DND-41 (cell line): ENCODE measurements around the gene SCRN1.

Source experiments
- ATAC-seq: fragments of 200-7000 bp; cut with Tn5 transposase; 3 replicates; pipeline ENCODE4 v1.9.1; 2021; ENCODE audit warnings: low read depth; ENCODE audit not compliant: insufficient read depth
- DNase-seq: peaks from one replicate; pipeline ENCODE4 v3.0.0-alpha.2; 2020
- H2AFZ ChIP-seq: 2 replicates; pipeline ENCODE4 v1.6.0; 2012; ENCODE audit warnings: low read depth, low read length
- H3K27ac ChIP-seq: 2 replicates; pipeline ENCODE4 v1.5.1; 2012; ENCODE audit warnings: low read length, inconsistent platforms
- H3K27me3 ChIP-seq: fragments of 200-600 bp; sonication (generic); 2 replicates; pipeline ENCODE4 v1.6.0; 2012; ENCODE audit warnings: low read length, mild to moderate bottlenecking, inconsistent platforms; ENCODE audit not compliant: insufficient read depth, poor library complexity
- H3K36me3 ChIP-seq: 2 replicates; pipeline ENCODE4 v1.5.1; 2012; ENCODE audit warnings: low read length, inconsistent platforms; ENCODE audit not compliant: insufficient read depth
- H3K4me1 ChIP-seq: 2 replicates; pipeline ENCODE4 v1.5.1; 2012; ENCODE audit warnings: mild to moderate bottlenecking, low read length; ENCODE audit not compliant: insufficient read depth
- H3K4me2 ChIP-seq: 2 replicates; pipeline ENCODE4 v1.6.0; 2012; ENCODE audit warnings: mild to moderate bottlenecking, moderate library complexity, low read length, inconsistent platforms; ENCODE audit not compliant: insufficient read depth
- H3K4me3 ChIP-seq, 2 experiments: fragments of 200-600 bp in 1 of 2; shearing (Covaris generic) in 1 of 2; 2 replicates each; pipeline ENCODE4 v1.5.1; 2012 to 2016; ENCODE audit warnings: inconsistent platforms in 2 of 2, low read length in 2 of 2, mild to moderate bottlenecking in 2 of 2, low read depth in 1 of 2, moderate library complexity in 1 of 2
- H3K79me2 ChIP-seq: 2 replicates; pipeline ENCODE4 v1.6.0; 2012; ENCODE audit warnings: low read length, inconsistent platforms; ENCODE audit not compliant: insufficient read depth
- H3K9ac ChIP-seq: 2 replicates; pipeline ENCODE4 v1.6.0; 2012; ENCODE audit warnings: low read depth, mild to moderate bottlenecking, inconsistent platforms, low read length, moderate library complexity
- H3K9me3 ChIP-seq: 2 replicates; pipeline ENCODE4 v1.5.1; 2012; ENCODE audit warnings: low read length, moderate library complexity, mild to moderate bottlenecking, inconsistent platforms; ENCODE audit not compliant: insufficient read depth, severe bottlenecking
- H4K20me1 ChIP-seq: 2 replicates; pipeline ENCODE4 v1.6.0; 2012; ENCODE audit warnings: low read length; ENCODE audit not compliant: insufficient read depth
- EZH2 ChIP-seq: IDR thresholded peaks from 3 replicates; pipeline ENCODE4 v1.6.1; 2012; ENCODE audit warnings: borderline replicate concordance, low read depth, mild to moderate bottlenecking, moderate library complexity, low read length, inconsistent platforms; ENCODE audit not compliant: severe bottlenecking
- TF ChIP-seq, protein P1 (sequence below): IDR thresholded peaks from 2 replicates; pipeline ENCODE4 v1.5.1; 2012; ENCODE audit warnings: borderline replicate concordance, low read length, moderate library complexity, mild to moderate bottlenecking; ENCODE audit not compliant: poor library complexity, severe bottlenecking; ENCODE audit errors: extremely low read depth

Gene SCRN1, protein sequence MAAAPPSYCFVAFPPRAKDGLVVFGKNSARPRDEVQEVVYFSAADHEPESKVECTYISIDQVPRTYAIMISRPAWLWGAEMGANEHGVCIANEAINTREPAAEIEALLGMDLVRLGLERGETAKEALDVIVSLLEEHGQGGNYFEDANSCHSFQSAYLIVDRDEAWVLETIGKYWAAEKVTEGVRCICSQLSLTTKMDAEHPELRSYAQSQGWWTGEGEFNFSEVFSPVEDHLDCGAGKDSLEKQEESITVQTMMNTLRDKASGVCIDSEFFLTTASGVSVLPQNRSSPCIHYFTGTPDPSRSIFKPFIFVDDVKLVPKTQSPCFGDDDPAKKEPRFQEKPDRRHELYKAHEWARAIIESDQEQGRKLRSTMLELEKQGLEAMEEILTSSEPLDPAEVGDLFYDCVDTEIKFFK

DNA sequence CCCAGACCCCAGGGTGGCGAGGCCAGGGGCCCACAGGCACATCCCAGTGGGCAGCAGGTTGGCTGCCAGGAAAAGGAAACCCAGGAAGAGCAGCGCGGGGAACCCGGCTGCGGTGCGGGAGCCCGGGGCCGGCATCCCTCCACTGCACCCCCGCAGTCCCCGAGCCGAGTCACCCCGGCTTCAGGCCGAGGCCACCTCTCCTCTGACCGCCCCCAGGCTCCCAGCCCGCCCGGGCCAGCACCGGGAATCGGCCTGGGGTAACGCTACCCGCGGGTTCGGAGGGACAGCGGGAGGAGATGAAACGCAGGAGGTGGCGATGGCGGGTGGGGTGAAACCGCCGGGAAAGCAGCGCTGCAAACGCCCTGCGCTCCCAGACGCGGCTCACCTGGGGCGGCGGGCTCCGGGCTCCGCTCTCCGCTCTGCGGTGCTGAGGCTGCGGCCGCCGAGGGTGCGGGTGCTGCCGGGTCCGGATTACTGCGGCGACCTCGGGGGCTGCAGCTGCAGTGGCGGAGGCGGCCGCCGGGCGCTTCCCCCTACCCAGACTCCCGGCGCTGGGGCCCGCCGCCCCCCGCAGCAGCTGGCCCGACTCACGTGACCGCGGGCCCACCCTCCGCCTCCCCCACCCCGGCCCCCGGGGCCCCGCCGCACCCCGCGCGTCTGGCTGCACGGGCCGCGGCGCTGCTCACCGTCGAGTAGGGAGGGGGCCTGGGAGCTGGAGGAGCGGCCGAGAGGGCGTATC is at the start of gene SCRN1:
Gene SCRN1 (minus strand): TSS at position 545 of the 739 bp plus-strand sequence. CDS start 20,734 bp downstream, outside the sequence.
- Histone ChIP-seq H3K4me1 (no peaks in the 10 kb centered on the region), H3K36me3 (no peaks in the 10 kb centered on the region), H4K20me1 (no peaks in the 10 kb centered on the region), H3K27me3 (no peaks in the 10 kb centered on the region), H3K27ac (no peak within 1 kb of the TSS), H3K9ac (no peak within 1 kb of the TSS), H3K4me3 (no peak within 1 kb of the TSS), H3K9me3 (no peaks in the 10 kb centered on the region), H3K4me2 (no peak within 1 kb of the TSS), H2AFZ (no peak within 1 kb of the TSS), H3K79me2 (no peaks in the 10 kb centered on the region)
- ATAC-seq (no peak), DNase-seq (no peak)
- TF ChIP-seq, protein P1, sequence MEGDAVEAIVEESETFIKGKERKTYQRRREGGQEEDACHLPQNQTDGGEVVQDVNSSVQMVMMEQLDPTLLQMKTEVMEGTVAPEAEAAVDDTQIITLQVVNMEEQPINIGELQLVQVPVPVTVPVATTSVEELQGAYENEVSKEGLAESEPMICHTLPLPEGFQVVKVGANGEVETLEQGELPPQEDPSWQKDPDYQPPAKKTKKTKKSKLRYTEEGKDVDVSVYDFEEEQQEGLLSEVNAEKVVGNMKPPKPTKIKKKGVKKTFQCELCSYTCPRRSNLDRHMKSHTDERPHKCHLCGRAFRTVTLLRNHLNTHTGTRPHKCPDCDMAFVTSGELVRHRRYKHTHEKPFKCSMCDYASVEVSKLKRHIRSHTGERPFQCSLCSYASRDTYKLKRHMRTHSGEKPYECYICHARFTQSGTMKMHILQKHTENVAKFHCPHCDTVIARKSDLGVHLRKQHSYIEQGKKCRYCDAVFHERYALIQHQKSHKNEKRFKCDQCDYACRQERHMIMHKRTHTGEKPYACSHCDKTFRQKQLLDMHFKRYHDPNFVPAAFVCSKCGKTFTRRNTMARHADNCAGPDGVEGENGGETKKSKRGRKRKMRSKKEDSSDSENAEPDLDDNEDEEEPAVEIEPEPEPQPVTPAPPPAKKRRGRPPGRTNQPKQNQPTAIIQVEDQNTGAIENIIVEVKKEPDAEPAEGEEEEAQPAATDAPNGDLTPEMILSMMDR: no peak
- TF ChIP-seq EZH2: no peak

DNA sequence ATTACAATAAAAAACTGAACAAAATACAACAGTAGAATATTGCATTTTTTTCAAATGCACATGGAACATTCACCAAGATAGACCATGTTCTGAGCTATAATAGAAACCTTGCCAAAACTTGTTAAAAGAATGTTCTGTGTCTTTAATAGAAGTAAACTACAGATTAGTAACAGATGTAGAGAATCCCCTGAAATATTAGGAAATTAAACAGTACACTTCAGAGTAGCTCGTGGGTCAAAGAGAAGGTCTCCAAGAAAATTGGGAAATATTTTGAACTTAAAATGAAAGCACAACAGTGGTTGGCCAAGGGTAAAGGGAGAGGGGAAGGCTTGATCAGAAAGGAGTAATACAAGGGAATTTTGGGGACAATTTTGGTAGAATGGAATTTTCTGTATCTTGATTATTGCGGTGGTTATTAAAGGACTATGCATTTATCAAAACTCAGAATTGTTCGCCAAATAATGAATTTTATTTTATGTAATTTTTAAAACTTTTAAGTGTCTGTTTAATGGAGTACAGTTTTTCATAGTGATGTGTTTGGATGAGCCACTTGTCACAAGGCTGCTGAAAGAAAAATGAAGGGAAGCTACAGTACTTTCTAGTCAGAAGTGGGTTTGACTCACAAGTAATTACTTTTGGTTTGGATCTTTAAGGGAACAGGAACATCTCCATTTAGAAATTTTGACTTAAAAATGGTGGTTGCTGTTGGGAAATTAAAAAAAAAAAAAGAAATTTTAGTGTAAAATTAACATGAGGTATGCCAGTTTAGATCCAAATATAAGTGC is 48.8 kb upstream of the SCRN1 start:
- no peak for TF ChIP-seq EZH2
- TF ChIP-seq, protein P1: no peak
- H3K4me1 ChIP-seq: no peaks in the 10 kb centered on the region
- no peak overlapping the region for H3K27ac ChIP-seq
- H3K36me3 ChIP-seq: no peaks in the 10 kb centered on the region
- no peak overlapping the region for H3K4me2 ChIP-seq
- H3K27me3 ChIP-seq: no peaks in the 10 kb centered on the region
- ATAC-seq: no peak
- DNase-seq: no peak
- H3K9me3 ChIP-seq: no peaks in the 10 kb centered on the region
- no peak overlapping the region for H3K9ac ChIP-seq
- no peak overlapping the region for H3K4me3 ChIP-seq
- peaks cover 31% of the 10 kb centered on the region for H3K79me2 ChIP-seq
- H2AFZ ChIP-seq: no peak overlapping the region
- H4K20me1 ChIP-seq: peaks cover 2% of the 10 kb centered on the region; the same call in 1 of the 2 replicates

DNA sequence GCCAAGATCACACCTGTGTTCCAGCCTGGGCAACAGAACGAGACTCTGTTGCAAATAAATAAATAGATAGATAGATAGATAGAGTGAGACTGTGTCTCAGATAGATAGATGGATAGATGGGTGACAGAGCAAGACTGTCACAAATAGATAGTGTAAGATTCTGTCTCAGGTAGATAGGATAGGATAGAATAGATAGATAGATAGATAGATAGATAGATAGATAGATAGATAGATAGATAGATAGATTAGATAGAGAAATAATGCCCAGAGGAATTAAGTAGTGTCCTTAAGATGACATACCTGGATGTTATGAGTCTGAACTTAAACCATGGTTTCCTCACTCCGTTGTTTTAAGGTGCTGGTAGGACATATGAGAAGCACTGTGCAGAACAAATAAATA is 46.6 kb upstream of the SCRN1 start:
- Histone ChIP-seq H3K27ac (no peak overlapping the region), H3K4me1 (peaks cover 3% of the 10 kb centered on the region; the same call in 1 of the 2 replicates), H2AFZ (no peak overlapping the region), H3K9ac (no peak overlapping the region), H3K4me2 (no peak overlapping the region), H3K36me3 (no peaks in the 10 kb centered on the region), H3K4me3 (no peak overlapping the region), H3K27me3 (no peaks in the 10 kb centered on the region), H3K79me2 (peaks cover 33% of the 10 kb centered on the region), H4K20me1 (peaks cover 12% of the 10 kb centered on the region; the same call in 1 of the 2 replicates), H3K9me3 (no peaks in the 10 kb centered on the region)
- ATAC-seq (no peak), DNase-seq (no peak)
- TF ChIP-seq, protein P1: no peak
- no peak for TF ChIP-seq EZH2
